HepG2 (cell line): ENCODE measurements around the gene TOX4. TPM values are rescaled to one million over a fixed set of nuclear protein-coding genes. Genes with fewer than 3 reads are reported as not detected.

Source experiments
- ASH2L ChIP-seq: fragments of 300-600, 200-600 bp; sonication (generic); IDR thresholded peaks from 2 replicates; pipeline ENCODE4 v1.7.0; 2017; ENCODE audit warnings: low read depth, mild to moderate bottlenecking, moderate library complexity, mixed read lengths, low read length; ENCODE audit not compliant: insufficient read length
- ESRRA ChIP-seq: sonication (generic); formaldehyde crosslinking; IDR thresholded peaks from 2 replicates; pipeline ENCODE4 v1.5.1; 2020; ENCODE audit warnings: mild to moderate bottlenecking, low read depth, missing genetic modification reagents
- HOXA7 ChIP-seq: sonication (generic); formaldehyde crosslinking; IDR thresholded peaks from 2 replicates; pipeline ENCODE4 v1.8.1; 2022; ENCODE audit warnings: mild to moderate bottlenecking, missing genetic modification reagents, moderate library complexity
- KDM4B ChIP-seq: sonication (generic); formaldehyde crosslinking; IDR thresholded peaks from 2 replicates; pipeline ENCODE4 v1.4.0; 2020; ENCODE audit warnings: missing genetic modification reagents
- MAZ ChIP-seq, 2 experiments: sonication (generic) in 1 of 2; formaldehyde crosslinking in 1 of 2; IDR thresholded peaks; 2 replicates each; pipeline versions ENCODE4 v1.5.0 to v1.6.1; 2012 to 2020; ENCODE audit warnings: low read depth in 2 of 2, mild to moderate bottlenecking in 2 of 2, borderline replicate concordance in 1 of 2, improper control_type of control experiment in 1 of 2, low read length in 1 of 2, missing genetic modification reagents in 1 of 2, moderate library complexity in 1 of 2
- NCOA2 ChIP-seq: sonication (generic); formaldehyde crosslinking; IDR thresholded peaks from 2 replicates; pipeline ENCODE4 v1.8.0; 2022; ENCODE audit warnings: inconsistent platforms
- NFE2 ChIP-seq: sonication (generic); formaldehyde crosslinking; IDR thresholded peaks from 2 replicates; pipeline ENCODE4 v1.4.0; 2020; ENCODE audit warnings: missing genetic modification reagents
- PCBP1 ChIP-seq: fragments of 200-400 bp; formaldehyde crosslinking; IDR thresholded peaks from 2 replicates; pipeline ENCODE4 v1.6.1; 2017; ENCODE audit warnings: mild to moderate bottlenecking, low read depth, low read length, borderline replicate concordance
- RARA ChIP-seq: IDR thresholded peaks from 2 replicates; pipeline ENCODE4 v1.6.1; 2016; ENCODE audit warnings: missing genetic modification reagents, missing compliant biosample characterization
- SALL1 ChIP-seq: sonication (generic); formaldehyde crosslinking; IDR thresholded peaks from 2 replicates; pipeline ENCODE4 v1.8.0; 2022; ENCODE audit warnings: mild to moderate bottlenecking, missing genetic modification reagents
- SMAD1 ChIP-seq: sonication (generic); formaldehyde crosslinking; IDR thresholded peaks from 2 replicates; pipeline ENCODE4 v1.4.0; 2020; ENCODE audit warnings: missing genetic modification reagents, low read depth, mild to moderate bottlenecking, borderline replicate concordance
- TARDBP ChIP-seq: sonication (generic); formaldehyde crosslinking; IDR thresholded peaks from 2 replicates; pipeline ENCODE4 v1.8.0; 2022; ENCODE audit warnings: mild to moderate bottlenecking, missing genetic modification reagents
- ZNF557 ChIP-seq: sonication (generic); formaldehyde crosslinking; IDR thresholded peaks from 2 replicates; pipeline ENCODE4 v1.4.0; 2020; ENCODE audit warnings: missing genetic modification reagents
- ZNF644 ChIP-seq: IDR thresholded peaks from 2 replicates; pipeline ENCODE4 v1.6.1; 2016; ENCODE audit warnings: low read depth
- polyA plus RNA-seq, 8 experiments: library from polyadenylated mRNA; depleted of rRNA in 3 of 8; stranded (reverse) in 7 of 8; unstranded in 1 of 8; fragments of >200 nt; fragmentation: Illumina TruSeq in 4 of 8; extraction: Trizol in 4 of 8; gene quantifications; 2 replicates each; pipeline versions ENCODE4 v1.2.1 to v1.2.3, GENCODE V29; 2011 to 2016; ENCODE audit warnings: low read depth in 4 of 8, missing spikeins in 1 of 8, mixed read lengths in 1 of 8; ENCODE audit not compliant: insufficient read depth in 1 of 8
- total RNA-seq, 5 experiments: library from RNA; depleted of rRNA; stranded (reverse); fragments of >200 nt; fragmentation: Illumina TruSeq; extraction: Trizol; gene quantifications; 2 replicates each; pipeline ENCODE4 v1.2.3, GENCODE V29; 2016; ENCODE audit warnings: low read depth in 1 of 5
- TF ChIP-seq, protein P1 (sequence below): sonication (generic); formaldehyde crosslinking; conservative IDR thresholded peaks from 2 replicates; pipeline ENCODE4 v1.4.0; 2020; ENCODE audit warnings: missing genetic modification reagents
- TF ChIP-seq, protein P2 (sequence below): sonication (generic); formaldehyde crosslinking; IDR thresholded peaks from 2 replicates; pipeline ENCODE4 v1.4.0; 2020; ENCODE audit warnings: missing genetic modification reagents
- TF ChIP-seq, protein P3 (sequence below): sonication (generic); formaldehyde crosslinking; IDR thresholded peaks from 2 replicates; pipeline ENCODE4 v1.4.0; 2020; ENCODE audit warnings: missing genetic modification reagents, borderline replicate concordance
- TF ChIP-seq, protein P4 (sequence below): conservative IDR thresholded peaks from 2 replicates; pipeline ENCODE4 v1.6.1; 2018; ENCODE audit warnings: missing genetic modification reagents
- TF ChIP-seq, protein P5 (sequence below): sonication (generic); formaldehyde crosslinking; IDR thresholded peaks from 2 replicates; pipeline ENCODE4 v1.5.1; 2020; ENCODE audit warnings: mild to moderate bottlenecking, moderate library complexity, missing genetic modification reagents
- TF ChIP-seq, protein P6 (sequence below): sonication (generic); formaldehyde crosslinking; IDR thresholded peaks from 2 replicates; pipeline ENCODE4 v1.8.1; 2023; ENCODE audit warnings: mild to moderate bottlenecking, moderate library complexity, missing genetic modification reagents

The TOX4 gene
- total and polyA plus RNA-seq, 2 of the 13 experiments (the other 11 are each of a cell fraction or from before 2014, with no cell fraction given): 71.8 to 163 TPM

DNA sequence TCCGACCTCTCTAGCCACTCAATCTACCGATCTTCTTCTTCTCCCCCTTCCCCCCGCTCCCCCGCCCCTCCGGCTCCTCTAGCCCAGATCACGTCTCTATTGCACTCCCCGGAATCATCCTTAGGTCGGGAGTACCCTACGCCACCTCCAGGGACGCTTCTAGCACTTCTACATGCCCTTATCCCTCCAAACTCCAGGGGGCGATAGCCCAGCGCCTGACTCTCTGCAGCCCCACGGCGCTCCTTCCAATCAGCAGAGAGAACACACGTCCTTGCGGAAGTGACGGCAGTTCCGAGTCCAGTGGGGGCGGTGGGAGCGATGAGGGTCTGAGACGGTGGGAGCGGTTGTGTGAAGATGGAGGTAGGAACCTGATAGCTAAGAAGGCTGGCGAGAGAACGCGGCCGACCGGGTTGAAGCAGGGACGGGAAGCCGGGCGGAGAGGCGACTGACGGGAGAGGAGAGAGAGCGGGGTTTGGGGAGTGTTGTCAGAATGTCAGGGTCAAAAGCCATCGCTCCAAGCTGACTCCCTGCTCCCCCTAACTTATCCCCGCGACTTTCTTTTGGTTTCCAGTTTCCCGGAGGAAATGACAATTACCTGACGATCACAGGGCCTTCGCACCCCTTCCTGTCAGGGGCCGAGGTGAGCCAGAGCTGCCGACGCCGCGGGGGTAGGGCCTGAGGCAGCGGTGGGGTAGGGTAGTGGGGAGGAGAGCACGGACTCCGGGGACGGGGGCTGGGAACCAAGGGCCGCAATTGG, at the start of gene TOX4, which contains the start of gene RAB2B (continued):
- TF ChIP-seq, protein P1, sequence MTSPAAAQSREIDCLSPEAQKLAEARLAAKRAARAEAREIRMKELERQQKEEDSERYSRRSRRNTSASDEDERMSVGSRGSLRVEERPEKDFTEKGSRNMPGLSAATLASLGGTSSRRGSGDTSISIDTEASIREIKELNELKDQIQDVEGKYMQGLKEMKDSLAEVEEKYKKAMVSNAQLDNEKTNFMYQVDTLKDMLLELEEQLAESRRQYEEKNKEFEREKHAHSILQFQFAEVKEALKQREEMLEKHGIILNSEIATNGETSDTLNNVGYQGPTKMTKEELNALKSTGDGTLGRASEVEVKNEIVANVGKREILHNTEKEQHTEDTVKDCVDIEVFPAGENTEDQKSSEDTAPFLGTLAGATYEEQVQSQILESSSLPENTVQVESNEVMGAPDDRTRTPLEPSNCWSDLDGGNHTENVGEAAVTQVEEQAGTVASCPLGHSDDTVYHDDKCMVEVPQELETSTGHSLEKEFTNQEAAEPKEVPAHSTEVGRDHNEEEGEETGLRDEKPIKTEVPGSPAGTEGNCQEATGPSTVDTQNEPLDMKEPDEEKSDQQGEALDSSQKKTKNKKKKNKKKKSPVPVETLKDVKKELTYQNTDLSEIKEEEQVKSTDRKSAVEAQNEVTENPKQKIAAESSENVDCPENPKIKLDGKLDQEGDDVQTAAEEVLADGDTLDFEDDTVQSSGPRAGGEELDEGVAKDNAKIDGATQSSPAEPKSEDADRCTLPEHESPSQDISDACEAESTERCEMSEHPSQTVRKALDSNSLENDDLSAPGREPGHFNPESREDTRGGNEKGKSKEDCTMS: no peak
- peak; percentile 99 for TF ChIP-seq ASH2L
- TF ChIP-seq NCOA2: peak; percentile 57; the same call in 1 of the 2 replicates
- peak; percentile 61; the same call in 1 of the 2 replicates for TF ChIP-seq SMAD1 (CRISPR knock-in tag)
- TF ChIP-seq, protein P2, sequence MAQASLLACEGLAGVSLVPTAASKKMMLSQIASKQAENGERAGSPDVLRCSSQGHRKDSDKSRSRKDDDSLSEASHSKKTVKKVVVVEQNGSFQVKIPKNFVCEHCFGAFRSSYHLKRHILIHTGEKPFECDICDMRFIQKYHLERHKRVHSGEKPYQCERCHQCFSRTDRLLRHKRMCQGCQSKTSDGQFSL (CRISPR knock-in tag): 0 out of 2 replicates have a peak, but pooled peaks have one; percentile 16
- no peak for TF ChIP-seq HOXA7
- TF ChIP-seq, protein P3, sequence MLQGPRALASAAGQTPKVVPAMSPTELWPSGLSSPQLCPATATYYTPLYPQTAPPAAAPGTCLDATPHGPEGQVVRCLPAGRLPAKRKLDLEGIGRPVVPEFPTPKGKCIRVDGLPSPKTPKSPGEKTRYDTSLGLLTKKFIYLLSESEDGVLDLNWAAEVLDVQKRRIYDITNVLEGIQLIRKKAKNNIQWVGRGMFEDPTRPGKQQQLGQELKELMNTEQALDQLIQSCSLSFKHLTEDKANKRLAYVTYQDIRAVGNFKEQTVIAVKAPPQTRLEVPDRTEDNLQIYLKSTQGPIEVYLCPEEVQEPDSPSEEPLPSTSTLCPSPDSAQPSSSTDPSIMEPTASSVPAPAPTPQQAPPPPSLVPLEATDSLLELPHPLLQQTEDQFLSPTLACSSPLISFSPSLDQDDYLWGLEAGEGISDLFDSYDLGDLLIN (CRISPR knock-in tag): peak; percentile 78; the same call in 1 of the 2 replicates
- peak; percentile 47 for TF ChIP-seq RARA (CRISPR knock-in tag)
- peak; percentile 93; the same call in 1 of the 2 replicates for TF ChIP-seq PCBP1
- TF ChIP-seq MAZ (IDR thresholded peaks at IDR 0.05; ENCODE audit: borderline replicate concordance, low read depth, low read length): peak; percentile 98
- TF ChIP-seq MAZ (CRISPR knock-in tag; IDR thresholded peaks at IDR 0.05; ENCODE audit: low read depth): peak; percentile 98
- no peak for TF ChIP-seq NFE2 (CRISPR knock-in tag)
- TF ChIP-seq SALL1 (CRISPR knock-in tag): peak; percentile 93
- peak; percentile 84 for TF ChIP-seq ESRRA (CRISPR knock-in tag)
- TF ChIP-seq, protein P4, sequence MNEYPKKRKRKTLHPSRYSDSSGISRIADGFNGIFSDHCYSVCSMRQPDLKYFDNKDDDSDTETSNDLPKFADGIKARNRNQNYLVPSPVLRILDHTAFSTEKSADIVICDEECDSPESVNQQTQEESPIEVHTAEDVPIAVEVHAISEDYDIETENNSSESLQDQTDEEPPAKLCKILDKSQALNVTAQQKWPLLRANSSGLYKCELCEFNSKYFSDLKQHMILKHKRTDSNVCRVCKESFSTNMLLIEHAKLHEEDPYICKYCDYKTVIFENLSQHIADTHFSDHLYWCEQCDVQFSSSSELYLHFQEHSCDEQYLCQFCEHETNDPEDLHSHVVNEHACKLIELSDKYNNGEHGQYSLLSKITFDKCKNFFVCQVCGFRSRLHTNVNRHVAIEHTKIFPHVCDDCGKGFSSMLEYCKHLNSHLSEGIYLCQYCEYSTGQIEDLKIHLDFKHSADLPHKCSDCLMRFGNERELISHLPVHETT: 0 out of 2 replicates have a peak, but pooled peaks have one; percentile 42
- no peak for TF ChIP-seq ZNF644 (CRISPR knock-in tag)
- TF ChIP-seq KDM4B (CRISPR knock-in tag): peak; percentile 43; the same call in 1 of the 2 replicates
- peak; percentile 99 for TF ChIP-seq TARDBP (CRISPR knock-in tag)
- TF ChIP-seq, protein P5, sequence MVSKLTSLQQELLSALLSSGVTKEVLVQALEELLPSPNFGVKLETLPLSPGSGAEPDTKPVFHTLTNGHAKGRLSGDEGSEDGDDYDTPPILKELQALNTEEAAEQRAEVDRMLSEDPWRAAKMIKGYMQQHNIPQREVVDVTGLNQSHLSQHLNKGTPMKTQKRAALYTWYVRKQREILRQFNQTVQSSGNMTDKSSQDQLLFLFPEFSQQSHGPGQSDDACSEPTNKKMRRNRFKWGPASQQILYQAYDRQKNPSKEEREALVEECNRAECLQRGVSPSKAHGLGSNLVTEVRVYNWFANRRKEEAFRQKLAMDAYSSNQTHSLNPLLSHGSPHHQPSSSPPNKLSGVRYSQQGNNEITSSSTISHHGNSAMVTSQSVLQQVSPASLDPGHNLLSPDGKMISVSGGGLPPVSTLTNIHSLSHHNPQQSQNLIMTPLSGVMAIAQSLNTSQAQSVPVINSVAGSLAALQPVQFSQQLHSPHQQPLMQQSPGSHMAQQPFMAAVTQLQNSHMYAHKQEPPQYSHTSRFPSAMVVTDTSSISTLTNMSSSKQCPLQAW (CRISPR knock-in tag): peak; percentile 91
- TF ChIP-seq, protein P6, sequence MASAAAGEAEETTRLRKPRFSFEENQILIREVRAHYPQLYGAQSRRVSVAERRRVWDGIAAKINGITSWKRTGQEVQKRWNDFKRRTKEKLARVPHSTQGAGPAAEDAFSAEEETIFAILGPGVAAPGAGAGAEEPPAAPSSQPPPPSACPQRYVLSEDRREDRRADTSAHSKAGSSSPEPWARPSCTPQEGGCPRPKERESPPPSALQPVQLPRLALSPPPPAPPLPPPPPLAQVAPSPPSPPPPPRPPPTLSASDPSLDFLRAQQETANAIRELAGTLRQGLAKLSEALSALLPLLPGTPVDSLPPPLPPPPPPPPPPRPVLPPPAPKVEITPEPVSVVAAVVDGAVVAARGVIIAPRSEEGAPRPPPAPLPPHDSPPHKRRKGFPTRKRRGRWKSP (CRISPR knock-in tag): peak; percentile 8; the same call in 1 of the 2 replicates
- peak; percentile 51; the same call in 1 of the 2 replicates for TF ChIP-seq ZNF557 (CRISPR knock-in tag)
